ENCODE data around the gene RAB11FIP5. TPM values are rescaled to one million over a fixed set of nuclear protein-coding genes. Genes with fewer than 3 reads are reported as not detected.

Gene RAB11FIP5
- total and polyA plus RNA-seq, 9 of the 15 experiments (the other 6 are each of a cell fraction or from before 2014, with no cell fraction given) = 1.7 to 14.4 (median 6.4) TPM

GRCh38 chr2:73069041-73069854, 43.5 kb downstream of the RAB11FIP5 start (continued):
- TF ChIP-seq KLF13 (tag; IDR thresholded peaks at IDR 0.05; ENCODE audit: borderline replicate concordance, low read depth) (no peak), ZNF740 (CRISPR knock-in tag; IDR thresholded peaks at IDR 0.05) (0 out of 2 replicates have a peak, but pooled peaks have one; percentile 23), ZNF740 (tag; IDR thresholded peaks at IDR 0.05) (no peak), HNRNPUL1 (IDR thresholded peaks at IDR 0.05; ENCODE audit: low read length) (no peak), TAF1 (IDR thresholded peaks at IDR 0.05; ENCODE audit: control insufficient read depth, extremely low read depth, insufficient read depth, low read length, severe bottlenecking) (peak; percentile 37), ZNF165 (CRISPR knock-in tag; IDR thresholded peaks at IDR 0.05; ENCODE audit: borderline replicate concordance) (no peak), ZNF76 (CRISPR knock-in tag; IDR thresholded peaks at IDR 0.05; ENCODE audit: borderline replicate concordance) (no peak), BCOR (IDR thresholded peaks at IDR 0.05) (peak; percentile 48; the same call in 1 of the 2 replicates), TRIM24 (IDR thresholded peaks at IDR 0.05) (peak in 1 of 2 experiments; percentile 14; a peak in 1 of 4 replicates), ZEB2 (IDR thresholded peaks at IDR 0.05) (no peak), L3MBTL2 (IDR thresholded peaks at IDR 0.05) (no peak), BRCA1 (IDR thresholded peaks at IDR 0.05) (no peak), BRCA1 (CRISPR knock-in tag; IDR thresholded peaks at IDR 0.05) (no peak), CTCF (IDR thresholded peaks at IDR 0.05 in 2 of 3, conservative IDR thresholded peaks at IDR 0.05 in 1 of 3; ENCODE audit: insufficient read depth in 2 of 3, low read depth in 1 of 3, low read length in 3 of 3) (no peak), IRF2 (CRISPR knock-in tag; IDR thresholded peaks at IDR 0.05) (no peak), VEZF1 (CRISPR knock-in tag; IDR thresholded peaks at IDR 0.05) (no peak), SRSF1 (IDR thresholded peaks at IDR 0.05; ENCODE audit: low read depth, low read length) (no peak), NUFIP1 (IDR thresholded peaks at IDR 0.05; ENCODE audit: partially characterized antibody) (no peak), ATF2 (CRISPR knock-in tag; IDR thresholded peaks at IDR 0.05) (no peak), ATF4 (CRISPR knock-in tag; IDR thresholded peaks at IDR 0.05) (no peak)
